Left forelimb (tissue), 1 donor: Measurements from ENCODE around the gene CDS1.
"Not testable (repeated sequence)": the region's sequence is repeated elsewhere in the genome, so short reads cannot be mapped to it uniquely, and the experiment has no call there.

Experiments
- DNase-seq: peaks from one replicate; pipeline ENCODE4 v3.0.0-alpha.2; 2018; ENCODE audit warnings: low spot score

Gene CDS1

GRCh38 chr4:84611531-84611930 is 28.6 kb downstream of the CDS1 start:
- no peak for DNase-seq

- no peak for DNase-seq
Measured at GRCh38 chr4:84614891-84615290, 32.0 kb downstream of the CDS1 start.

- DNase-seq, result no peak
Measured at GRCh38 chr4:84615355-84615754, 32.4 kb downstream of the CDS1 start.

GRCh38 chr4:84622959-84623358 is 40.0 kb downstream of the CDS1 start:
- no peak for DNase-seq

- no peak for DNase-seq
Measured at GRCh38 chr4:84623661-84624060, 40.7 kb downstream of the CDS1 start.

GRCh38 chr4:84626673-84627072 is 43.7 kb downstream of the CDS1 start:
- DNase-seq, result no peak

GRCh38 chr4:84631573-84631972 is 48.6 kb downstream of the CDS1 start:
- DNase-seq, result no peak

GRCh38 chr4:84632092-84632491 is 49.2 kb downstream of the CDS1 start:
- DNase-seq, result no peak

GRCh38 chr4:84634961-84635360 is 52.0 kb downstream of the CDS1 start:
- no peak for DNase-seq

GRCh38 chr4:84638092-84638491 is 55.2 kb downstream of the CDS1 start:
- DNase-seq, result no peak

GRCh38 chr4:84639145-84639544 is 56.2 kb downstream of the CDS1 start:
- no peak for DNase-seq

- no peak for DNase-seq
Measured at GRCh38 chr4:84644087-84644486, 61.2 kb downstream of the CDS1 start.

GRCh38 chr4:84647312-84647884 is 64.5 kb downstream of the CDS1 start:
- no peak for DNase-seq

- no peak for DNase-seq
Measured at GRCh38 chr4:84648178-84648577, 65.3 kb downstream of the CDS1 start.

GRCh38 chr4:84648863-84649647 is 66.1 kb downstream of the CDS1 start:
- DNase-seq, result no peak

GRCh38 chr4:84651499-84651898 is 68.6 kb downstream of the CDS1 start:
- no peak for DNase-seq

GRCh38 chr4:84652478-84652877 is 69.6 kb downstream of the CDS1 start:
- no peak for DNase-seq

- no peak for DNase-seq
Measured at GRCh38 chr4:84660606-84661005, 77.7 kb downstream of the CDS1 start.

GRCh38 chr4:84661191-84661939 is 78.4 kb downstream of the CDS1 start:
- no peak for DNase-seq

- not testable (repeated sequence) for DNase-seq
Measured at GRCh38 chr4:84664767-84665166, 81.8 kb downstream of the CDS1 start.

GRCh38 chr4:84666439-84666838 is 83.5 kb downstream of the CDS1 start:
- DNase-seq, result no peak

GRCh38 chr4:84669201-84669600 is 86.3 kb downstream of the CDS1 start:
- no peak for DNase-seq

- no peak for DNase-seq
Measured at GRCh38 chr4:84672177-84672576, 89.2 kb downstream of the CDS1 start.
